Stimulated activated CD8-positive, alpha-beta memory T cell treated with anti-CD3 and anti-CD28 coated beads, Interleukin-15, amount 100 ng/mL, for 1 hour (primary cell): Measurements from ENCODE around the gene MCEE.

Source experiments
- DNase-seq: peaks from one replicate; pipeline ENCODE4 v3.0.0-alpha.2; 2020; ENCODE audit warnings: low read depth

The MCEE gene

DNA sequence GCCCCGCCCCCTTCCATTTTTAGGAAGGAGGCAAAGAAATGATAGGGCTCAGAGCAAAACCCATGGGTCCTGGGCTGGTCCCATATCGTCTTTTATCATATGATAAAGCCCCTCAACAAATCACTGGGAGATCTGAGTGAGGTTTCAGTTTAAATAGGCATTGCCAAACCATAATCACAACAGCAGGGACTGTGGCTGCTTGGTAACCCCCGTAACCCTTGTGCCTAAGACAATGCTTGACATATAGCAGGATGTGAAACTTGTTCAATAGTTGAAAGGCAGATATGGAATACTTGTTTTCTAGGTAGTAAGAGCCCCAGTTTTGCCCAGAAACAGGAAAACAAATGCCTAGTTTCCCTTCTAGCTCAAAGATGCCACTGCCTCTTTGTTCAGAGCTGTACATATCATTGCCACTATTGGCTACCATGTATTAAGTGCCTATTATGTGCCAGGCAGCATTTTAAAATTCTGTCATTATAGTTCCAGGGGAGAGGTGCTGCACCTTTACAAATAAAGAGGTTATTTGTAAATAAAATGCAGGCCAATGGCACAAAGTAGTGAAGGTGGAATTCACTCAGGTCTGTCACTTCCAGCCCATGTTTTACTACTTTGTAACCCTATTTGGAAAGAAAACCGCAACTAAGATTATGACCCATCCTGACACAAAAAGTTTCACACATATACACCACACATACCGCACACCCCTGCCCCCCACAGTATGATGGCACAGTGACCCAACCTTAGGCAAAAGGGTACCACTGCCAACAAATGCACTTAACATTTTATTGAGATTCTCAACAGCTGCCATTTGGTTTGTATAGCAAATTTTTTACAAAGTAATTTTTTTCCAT is 47.4 kb downstream of the MCEE start:
- no peak for DNase-seq

DNA sequence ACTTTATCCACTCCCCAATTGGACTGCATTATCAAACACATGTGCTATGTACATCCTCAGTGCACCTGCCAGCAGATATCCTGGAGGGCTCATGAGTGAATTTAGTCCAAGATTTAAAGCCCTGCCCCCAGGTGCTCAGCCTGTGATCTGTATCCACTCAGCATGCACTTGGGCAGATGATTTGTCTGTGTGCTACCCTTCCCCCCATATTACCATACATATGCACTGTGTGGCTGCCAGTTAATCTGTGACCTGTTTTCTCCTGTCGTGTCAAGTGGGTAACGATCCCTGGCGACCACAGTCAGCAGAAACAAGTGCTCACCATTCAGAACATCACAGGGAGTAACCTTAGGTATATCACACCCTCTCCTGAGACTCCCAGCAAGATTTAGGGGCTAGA is 51.4 kb downstream of the MCEE start:
- DNase-seq, result no peak

DNA sequence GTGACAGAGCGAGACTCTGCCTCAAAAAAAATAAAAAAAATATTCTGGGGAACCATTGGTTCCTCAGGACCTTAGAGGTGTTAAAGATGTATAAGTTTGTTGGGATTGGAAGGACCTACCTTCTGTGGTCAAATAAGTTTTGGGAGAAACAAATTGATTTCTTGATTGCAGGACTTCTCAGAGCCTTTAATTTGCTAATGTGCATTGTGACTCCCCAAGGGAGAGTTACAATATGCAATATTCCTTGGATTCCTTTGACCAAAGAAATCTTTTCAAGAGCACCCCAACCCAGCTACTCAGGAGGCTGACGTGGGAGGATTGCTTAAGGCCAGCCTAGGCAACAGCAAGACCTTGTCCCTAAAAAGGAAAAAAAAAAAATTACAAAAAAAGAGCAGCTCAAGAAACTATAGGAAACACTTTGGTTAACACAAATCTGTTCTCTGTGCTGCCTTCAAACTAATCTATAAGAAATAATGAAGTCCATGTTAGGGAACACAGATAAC is 55.1 kb downstream of the MCEE start:
- no peak for DNase-seq

DNA sequence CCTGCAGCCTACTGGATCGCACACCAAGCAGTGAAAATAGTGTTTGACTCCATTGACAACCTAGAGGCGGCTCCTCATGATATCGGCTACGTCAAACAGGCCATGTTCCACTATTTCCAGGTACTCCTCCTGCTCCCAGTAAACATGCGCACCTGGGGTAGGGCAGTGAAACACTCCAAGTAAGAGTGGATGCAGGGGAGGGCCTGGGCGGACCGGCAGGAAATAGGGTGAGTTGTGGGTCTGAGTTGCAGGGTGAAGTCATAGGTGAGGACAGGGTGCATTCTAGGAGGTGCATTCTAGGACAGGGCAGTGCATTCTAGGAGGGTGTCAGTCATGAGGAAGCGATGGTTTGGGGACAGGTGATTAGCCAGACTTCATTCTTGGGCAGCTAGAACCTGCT is 56.6 kb downstream of the MCEE start:
- no peak for DNase-seq

DNA sequence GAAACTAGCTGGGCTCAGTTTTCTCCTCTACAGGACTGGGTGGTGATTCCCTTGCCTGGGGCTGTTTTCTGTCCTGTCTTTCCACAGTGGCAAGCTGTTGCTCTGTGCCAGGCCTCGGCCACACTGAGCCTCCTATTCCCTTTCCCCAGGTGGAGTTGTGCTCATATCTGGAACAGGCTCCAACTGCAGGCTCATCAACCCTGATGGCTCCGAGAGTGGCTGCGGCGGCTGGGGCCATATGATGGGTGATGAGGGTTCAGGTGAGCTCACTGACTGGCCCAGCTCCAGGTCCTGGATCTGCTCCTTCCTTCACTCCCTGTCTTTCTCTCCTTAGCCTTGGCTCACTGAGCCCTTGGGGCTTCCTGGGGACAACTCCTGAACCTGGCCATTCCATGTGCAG is 57.5 kb downstream of the MCEE start:
- DNase-seq, result no peak

DNA sequence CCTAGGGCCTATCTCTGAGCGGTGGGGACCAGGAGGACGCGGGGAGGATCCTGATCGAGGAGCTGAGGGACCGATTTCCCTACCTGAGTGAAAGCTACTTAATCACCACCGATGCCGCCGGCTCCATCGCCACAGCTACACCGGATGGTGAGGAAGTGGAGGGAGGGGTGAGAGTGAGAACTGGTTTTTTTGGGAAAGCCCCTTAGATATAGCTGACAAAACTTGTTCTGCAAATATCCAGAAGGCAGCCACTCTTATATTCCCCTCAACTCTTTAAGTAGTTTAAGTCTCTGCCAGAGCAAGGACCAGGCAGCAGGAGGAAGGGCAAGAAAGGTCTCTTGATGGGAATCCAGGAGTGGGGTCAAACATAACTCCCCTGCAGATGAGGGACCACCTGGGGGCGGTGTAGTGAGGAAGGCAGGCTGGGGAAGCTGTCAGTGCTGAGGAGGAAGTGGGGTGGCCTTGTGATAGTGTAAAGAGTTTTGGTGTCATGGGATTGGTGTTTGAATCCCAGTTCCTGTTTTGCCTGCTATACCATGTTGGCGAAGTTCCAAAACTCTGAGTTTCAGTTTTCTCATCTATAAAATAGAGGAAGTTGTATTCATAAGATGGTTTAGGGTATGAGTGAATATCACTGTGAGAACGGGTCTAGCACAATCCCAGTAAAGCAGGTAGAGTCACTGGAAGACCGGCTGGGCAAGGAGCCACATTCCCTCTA is 58.2 kb downstream of the MCEE start:
- DNase-seq, result peak; percentile 20

DNA sequence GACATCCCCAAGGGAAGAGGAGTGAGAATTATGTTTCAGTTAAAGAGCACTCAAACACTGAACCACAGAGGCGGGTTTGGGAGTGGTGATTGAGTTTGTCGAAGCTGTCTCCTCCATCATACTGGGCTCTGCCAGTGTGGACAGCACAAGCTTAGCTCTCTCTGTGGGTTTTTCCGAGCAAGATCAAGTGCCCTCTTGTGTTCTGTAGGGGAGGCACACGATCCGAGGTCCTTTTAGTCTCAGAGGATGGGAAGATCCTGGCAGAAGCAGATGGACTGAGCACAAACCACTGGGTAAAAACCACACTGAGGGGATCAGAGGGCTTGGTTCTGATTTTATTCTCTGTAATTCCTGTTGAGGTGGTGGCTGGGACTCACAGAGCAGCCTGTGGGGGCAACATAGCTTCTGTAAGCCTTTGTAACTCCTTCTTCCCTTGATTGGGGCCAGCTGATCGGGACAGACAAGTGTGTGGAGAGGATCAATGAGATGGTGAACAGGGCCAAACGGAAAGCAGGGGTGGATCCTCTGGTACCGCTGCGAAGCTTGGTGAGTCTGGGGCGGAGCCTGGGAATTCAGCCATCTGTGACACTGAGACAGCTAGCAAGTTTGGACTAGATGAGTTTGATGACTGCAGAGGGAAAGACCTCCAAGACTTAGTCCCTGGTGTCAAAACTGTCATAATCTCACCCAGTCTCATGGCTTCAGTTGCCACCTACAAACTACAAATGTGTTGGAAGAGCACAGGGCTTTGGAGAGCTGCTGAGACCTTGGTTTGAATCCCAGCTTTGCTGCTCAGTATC is 59.5 kb downstream of the MCEE start:
- no peak for DNase-seq

DNA sequence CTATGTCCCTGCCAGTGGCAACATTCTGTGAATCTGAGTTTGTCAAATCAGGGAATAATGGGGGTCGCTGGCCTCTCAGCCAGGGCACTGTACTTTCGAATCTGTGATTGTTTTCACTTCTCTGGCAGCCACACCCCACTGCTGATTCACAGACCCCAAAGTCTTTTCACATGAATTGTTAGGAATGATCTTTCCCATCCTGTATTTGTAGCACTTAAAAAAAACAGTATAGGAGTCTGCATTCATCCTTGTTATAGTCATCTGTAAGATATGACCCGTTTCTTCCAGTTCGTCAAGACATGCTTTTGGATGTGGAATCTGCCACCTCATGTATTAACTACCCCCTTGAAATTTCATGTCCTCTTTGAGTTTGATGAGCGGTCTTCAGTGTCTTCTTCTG is 60.7 kb downstream of the MCEE start:
- no peak for DNase-seq

DNA sequence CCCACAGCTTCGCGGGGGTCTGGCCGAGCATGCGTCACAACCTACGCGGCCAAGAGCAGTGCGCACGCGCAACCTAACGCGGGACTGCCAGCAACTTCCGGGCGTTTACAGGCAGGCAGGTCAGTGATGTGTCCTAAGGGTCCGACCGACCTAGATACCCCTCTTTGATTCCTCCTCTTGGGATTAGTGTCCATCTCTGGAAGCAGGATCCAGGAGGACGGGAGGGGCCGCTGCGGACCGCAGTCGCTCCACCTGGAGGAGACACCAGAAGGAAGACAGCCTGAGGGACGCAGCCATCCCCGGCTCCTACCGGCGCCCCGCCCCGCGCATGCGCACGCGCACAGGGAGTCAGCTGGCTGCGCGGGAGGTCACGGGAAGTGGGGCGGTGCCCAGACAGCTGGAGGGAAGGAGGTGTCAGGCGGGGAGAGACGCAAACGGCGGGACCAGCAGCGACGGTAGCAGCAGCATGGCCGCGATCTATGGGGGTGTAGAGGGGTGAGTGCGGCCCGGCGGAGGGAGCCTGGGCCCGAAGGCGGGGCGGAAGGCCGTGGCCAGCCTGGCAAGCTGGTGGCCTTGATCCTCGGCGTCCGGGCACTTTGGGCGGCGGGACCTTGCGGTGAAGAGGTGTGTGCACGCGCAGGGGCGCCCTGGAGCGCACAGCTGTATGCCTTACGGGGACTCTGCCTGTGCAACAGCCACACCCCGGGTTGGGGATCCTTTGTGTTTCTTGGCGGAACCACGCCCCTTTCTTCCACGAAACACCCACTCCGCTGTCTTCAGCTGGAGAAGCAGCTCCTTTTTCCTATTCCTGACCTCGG is 61.6 kb downstream of the MCEE start, which contains the start of gene NAGK:
TSS of gene NAGK (plus strand) at position 431 of the 818 bp plus-strand sequence. CDS start at position 467, 36 bp downstream.
- peak; percentile 88 for DNase-seq

DNA sequence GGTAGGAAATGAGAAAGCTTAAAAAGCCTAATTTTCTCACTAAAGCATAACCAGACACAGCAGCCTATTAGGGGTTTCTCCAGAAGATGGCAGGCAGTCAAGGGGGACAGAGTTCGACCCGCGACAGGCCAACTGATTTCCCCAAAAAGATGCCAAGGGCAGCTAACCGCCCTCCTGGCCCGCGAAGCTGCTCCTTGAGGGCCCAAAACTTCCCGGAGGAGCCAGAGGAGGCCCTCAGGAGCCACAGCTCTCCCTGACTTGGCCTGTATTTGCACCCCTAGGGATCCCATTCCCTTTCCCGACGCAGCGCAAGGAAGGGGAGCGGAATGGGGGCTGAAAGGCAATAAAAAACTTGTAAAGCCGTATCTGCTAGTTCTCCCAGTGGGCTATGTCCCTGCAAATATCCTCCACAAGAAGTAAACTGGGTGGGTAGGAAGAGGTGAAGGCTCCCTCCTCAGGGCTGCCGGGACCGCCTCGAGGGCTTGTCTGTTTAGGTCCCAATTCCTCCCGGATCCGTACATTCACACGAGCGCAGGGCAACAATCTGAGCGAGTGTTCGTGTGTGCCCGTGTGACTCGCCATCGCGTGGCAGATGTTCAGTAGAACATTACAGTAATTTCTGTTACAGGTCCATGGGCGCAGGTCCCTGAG is 62.3 kb downstream of the MCEE start:
- DNase-seq, result no peak

DNA sequence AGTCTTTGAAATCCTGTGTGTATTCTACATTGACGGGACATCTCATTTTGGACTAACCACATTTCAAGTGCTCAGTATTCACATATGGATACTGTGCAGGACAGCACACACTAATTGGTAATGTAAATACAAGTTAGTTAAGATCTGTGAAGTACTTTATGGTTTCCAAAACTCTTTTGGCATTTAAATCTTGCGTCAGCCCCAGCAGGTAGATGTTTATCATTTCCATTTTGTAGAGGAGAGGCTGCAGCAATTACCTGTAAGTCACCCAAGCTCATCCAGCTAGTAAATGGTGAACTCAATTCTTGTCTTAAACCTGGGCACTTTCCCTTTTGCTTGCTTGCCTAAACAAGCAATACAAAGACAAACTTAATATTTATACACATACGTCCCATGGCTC is 63.2 kb downstream of the MCEE start:
- no peak for DNase-seq

DNA sequence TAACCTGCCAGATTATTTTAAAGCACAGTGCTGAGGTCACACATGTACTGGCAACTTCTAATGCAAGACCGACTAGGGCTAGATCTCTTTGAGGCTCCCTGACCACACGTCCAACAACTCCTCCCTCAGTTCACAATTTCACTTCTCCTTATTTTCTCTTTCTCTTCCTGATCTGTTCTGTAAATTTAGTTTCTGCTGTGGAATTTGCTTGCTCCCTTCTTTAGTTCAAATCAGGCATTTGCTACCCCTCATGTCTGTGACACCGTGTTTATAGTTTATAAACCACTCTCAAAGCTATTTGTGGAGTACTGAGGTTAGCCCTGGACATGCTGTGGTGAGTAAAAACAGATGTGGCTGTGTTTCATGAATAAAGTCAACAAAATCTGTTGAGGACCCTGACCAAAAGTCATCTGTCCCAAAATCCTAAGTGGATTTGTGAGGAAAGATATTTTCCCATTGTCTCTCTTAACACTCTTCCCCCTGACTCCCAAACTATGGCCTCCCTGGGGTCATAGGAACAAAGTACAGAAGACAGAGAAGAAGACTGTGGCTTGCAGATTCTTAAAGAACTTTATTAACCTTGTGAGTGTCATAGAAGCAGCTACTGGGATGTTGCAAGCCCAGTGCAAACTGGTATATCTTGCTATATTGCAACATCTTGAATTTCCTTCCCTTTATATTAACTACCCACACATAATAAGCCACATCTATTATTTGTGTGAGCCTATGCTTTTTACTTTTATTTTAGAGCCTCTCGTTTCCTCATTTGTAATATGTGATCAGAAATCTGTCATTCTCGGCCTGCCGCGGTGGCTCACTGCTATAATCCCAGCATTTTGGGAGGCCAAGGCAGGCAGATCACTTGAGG is 65.0 kb downstream of the MCEE start:
- DNase-seq, result no peak

DNA sequence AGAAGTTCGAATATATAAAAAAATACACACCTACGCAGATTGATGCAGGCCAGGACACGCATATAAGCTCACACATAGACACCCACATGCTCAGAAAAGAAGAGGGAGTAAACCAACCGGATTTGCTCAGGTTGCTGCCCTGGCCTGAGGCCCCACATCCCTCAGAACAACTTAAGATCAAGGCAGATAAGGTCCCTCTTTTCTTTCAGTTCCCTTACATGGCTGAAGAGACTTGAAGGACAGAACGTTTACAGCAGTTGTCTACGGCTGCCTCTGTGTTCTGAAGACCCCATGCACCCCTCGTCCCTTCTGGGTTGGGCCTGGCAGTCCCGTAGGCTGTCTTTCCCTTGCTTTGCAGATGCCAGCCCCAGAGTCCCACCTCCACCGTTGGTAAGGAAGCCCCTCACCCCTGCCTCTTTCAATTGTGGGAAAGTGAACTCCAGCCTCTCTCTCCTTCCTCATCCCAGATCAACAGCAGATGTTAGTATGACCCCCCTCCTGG is 65.9 kb downstream of the MCEE start:
- DNase-seq, result no peak

DNA sequence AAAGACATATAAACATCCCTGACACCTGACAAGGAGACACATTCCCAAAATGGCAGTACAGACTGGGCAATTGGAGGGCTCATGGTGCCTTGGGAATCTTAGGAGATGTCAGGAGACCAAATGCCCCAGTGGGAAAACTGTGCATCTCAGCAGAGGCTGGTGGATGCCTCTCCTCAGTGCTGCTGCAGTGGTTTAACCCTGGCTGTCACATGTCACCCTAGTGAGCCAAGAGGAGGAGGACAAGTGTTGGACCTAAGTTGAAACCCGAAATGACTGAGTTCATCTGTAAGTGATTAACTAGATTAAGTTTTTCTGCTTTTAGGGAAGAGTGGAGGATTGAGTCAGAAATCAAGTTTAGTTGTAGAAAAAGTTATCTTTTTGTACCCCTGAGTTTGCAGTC is 66.8 kb downstream of the MCEE start:
- no peak for DNase-seq

DNA sequence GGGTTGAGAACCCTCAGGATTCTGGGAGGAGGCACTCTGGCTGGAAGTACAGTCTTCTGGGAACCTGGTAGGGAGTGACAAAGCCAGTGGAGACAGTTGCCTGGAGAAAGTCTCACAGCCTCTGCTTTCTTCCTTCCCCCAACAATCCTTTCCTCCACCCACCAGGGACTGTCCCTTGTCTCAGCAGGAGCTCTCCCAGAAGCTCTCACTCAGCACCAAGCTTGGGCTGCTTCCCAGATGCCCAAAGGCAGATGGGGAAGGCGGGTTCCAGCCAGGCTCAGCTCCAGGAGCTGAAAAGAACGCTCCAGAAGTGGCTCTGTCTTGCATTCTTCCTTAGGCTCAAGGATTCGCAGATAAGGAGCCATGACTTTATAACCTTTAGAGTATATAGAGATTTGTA is 69.2 kb downstream of the MCEE start:
- no peak for DNase-seq

DNA sequence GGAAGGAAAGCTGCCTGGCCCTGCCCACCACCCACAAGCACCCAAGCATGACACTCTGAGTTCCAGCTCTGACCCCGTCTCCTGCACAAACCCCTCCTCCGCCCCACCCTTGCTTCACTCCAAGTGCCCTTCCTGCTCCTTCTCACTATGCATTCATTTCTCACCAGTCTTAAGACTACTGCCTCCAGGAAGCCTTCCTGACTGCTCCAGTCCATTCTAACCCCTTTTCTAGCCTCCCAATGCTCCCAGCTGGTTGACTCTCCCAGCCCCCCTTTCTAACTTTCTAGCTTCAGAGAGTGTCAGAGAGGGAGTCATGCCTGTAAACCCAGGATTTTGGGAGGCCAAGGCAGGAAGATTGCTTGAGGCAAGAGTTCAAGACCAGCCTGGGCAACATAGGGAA is 69.8 kb downstream of the MCEE start:
- no peak for DNase-seq
